ENCODE measurements around the gene KLHL35.

DNA sequence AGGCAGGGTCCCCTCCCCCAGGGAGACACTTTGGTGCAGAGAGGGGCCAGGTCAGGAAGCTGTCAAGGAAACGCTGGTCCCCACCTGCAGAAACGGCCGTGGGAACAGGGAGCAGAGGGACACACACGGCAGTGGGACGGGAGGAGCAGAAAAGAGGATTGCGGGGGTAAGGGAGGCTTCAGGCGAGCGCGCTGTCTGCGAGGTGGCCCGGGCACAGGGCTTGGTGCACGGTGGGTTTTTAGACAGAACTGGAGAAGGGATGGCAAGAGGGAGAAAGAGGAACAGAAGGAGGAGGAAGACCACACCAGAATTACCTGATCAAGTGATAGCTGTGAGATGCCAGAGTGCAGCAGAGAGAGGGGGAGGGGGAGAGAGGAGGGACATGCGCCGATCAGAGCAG is 6.0 kb upstream of the KLHL35 start:
- TF ChIP-seq, protein P1, sequence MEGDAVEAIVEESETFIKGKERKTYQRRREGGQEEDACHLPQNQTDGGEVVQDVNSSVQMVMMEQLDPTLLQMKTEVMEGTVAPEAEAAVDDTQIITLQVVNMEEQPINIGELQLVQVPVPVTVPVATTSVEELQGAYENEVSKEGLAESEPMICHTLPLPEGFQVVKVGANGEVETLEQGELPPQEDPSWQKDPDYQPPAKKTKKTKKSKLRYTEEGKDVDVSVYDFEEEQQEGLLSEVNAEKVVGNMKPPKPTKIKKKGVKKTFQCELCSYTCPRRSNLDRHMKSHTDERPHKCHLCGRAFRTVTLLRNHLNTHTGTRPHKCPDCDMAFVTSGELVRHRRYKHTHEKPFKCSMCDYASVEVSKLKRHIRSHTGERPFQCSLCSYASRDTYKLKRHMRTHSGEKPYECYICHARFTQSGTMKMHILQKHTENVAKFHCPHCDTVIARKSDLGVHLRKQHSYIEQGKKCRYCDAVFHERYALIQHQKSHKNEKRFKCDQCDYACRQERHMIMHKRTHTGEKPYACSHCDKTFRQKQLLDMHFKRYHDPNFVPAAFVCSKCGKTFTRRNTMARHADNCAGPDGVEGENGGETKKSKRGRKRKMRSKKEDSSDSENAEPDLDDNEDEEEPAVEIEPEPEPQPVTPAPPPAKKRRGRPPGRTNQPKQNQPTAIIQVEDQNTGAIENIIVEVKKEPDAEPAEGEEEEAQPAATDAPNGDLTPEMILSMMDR (IDR thresholded peaks at IDR 0.05): no peak
- no peak for TF ChIP-seq EP300 (IDR thresholded peaks at IDR 0.05)
- TF ChIP-seq POLR2AphosphoS5 (IDR thresholded peaks at IDR 0.05): no peak
- TF ChIP-seq POLR2A (IDR thresholded peaks at IDR 0.05; ENCODE audit: low read depth): no peak
